MM.1S (cell line): ENCODE measurements around the gene PERM1.

Source experiments
- CTCF ChIP-seq: fragments of 300-600 bp; sonication (generic); IDR thresholded peaks from 2 replicates; pipeline ENCODE4 v1.5.1; 2016; ENCODE audit warnings: antibody characterized with exemption, low read length, mixed read lengths
- EZH2 ChIP-seq: fragments of 300-600 bp; sonication (generic); optimal IDR thresholded peaks from 2 replicates; pipeline ENCODE3; 2017; ENCODE audit warnings: low read depth, mild to moderate bottlenecking, antibody characterized with exemption, low read length, mixed read lengths
- EZH2phosphoT487 ChIP-seq: fragments of 300-600 bp; sonication (generic); IDR thresholded peaks from 2 replicates; pipeline ENCODE4 v1.6.1; 2018; ENCODE audit warnings: antibody characterized with exemption, low read length

GRCh38 chr1:978835-979743 lies 2.8 kb downstream of the PERM1 start:
- peak; percentile 45 for TF ChIP-seq EZH2
- no peak for TF ChIP-seq CTCF
- no peak for TF ChIP-seq EZH2phosphoT487
